HG02610 (cell line): ENCODE data around the gene NEMP1.
A peak's percentile ranks its signal among the peaks of the same experiment; 100 is the strongest.

ENCODE experiments used
- ATAC-seq: cut with Tn5 transposase; IDR thresholded peaks from one replicate; pipeline ENCODE4 v1.9.1; 2021; ENCODE audit warnings: mild to moderate bottlenecking, moderate library complexity; ENCODE audit not compliant: unreplicated experiment

Gene NEMP1

DNA sequence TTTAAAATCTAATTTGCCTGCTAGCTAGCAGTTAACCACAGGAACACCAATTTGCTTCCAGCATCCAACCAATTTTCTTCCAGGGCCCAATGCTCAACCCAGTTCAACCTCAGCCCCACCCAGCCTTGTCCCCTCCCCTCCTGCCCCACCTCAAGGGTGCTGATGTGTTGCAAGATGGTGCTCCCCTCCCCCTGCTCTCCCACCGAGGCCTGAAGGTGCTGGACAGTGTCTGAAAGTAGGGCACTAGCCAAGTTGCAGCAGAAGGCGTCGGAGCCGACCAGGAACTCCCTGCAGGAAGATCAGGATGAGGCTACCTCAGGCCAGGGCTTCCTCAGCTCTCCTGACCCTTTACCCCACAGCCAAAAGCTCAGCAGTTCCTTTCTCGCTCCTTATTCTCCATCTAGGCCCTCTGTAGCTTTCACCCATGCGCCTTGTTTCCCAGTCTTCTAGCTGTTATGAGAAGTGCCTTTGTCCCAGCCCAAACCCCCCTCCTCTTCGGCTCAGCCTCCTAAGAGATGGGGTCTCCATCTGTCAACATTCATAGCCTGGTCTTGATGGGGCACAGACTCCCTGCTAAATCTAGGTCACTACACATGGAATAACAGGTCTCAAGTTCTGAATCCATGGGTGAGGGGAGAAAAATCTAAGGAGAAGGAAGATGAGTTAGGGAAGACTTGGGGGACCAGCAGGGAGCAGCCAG is 29.0 kb upstream of the NEMP1 start:
- ATAC-seq: no peak

DNA sequence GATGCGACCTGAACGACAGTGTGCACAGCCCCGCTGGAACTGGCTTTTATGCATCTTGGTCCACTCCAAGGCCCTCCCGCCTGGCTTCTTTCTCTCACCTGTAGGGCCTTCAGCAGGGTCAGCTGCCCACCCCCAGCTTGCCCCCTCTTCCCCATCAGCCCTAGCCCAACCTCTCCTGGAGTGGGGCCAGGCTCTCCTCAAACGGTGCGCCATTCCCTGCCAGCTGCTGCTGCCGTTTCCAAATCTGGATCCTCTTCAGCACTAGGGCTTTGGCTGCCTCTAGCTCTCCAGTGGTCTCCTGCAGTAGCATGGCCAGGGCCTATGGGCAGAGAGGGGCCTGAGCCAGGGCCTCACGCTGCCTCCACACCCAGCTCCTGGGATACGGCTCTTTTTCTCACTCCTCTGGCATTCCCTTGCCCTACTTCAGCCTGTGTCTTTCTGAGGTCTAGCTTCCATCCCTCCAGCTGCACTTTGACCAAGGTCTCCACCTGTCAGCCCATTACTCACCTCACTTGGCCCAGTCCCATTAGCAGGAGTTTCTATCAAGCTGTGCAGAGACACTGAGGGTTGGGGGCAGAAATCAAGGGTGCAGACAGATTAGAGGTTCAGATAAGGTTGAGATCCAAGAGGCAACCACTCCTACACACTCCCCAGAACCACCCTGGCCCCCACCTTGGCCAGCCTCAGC is 27.6 kb upstream of the NEMP1 start:
- ATAC-seq: no peak

DNA sequence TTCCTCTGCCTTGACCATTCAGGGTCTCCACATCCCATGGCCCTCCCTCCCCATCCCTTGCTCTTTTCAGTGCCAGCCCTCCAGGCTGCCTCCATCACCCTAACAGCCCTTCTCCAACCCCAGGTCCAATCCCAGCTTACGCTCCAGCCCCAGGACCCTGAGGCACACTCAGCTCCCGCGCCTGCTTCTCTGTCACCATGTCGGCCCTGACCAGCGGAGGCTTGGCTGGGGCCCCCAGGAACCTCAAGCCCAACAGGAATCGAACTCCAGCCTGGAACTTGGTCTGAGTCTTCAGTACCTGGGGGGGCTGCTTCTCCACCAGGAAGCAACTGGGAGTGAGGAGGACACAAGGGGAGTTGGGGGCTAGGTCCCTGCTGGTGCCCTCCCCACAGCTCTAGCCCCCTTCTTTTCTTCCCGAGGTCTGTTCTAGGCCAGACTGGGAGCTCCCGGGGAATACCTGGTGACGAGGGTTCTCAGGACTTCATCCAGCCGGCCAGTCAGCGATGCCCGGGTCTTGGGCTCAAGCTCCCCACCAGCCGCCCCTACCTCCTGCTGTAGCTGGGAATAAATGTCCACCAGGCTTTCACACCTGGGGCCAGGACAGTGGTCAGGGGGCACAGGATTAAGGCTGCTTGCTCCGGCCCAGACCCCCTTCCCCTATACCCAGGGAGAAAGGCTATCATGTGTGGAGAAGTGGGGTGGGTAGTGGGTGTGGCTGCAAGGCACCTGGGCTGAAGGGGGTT is 26.6 kb upstream of the NEMP1 start:
- ATAC-seq: no peak

DNA sequence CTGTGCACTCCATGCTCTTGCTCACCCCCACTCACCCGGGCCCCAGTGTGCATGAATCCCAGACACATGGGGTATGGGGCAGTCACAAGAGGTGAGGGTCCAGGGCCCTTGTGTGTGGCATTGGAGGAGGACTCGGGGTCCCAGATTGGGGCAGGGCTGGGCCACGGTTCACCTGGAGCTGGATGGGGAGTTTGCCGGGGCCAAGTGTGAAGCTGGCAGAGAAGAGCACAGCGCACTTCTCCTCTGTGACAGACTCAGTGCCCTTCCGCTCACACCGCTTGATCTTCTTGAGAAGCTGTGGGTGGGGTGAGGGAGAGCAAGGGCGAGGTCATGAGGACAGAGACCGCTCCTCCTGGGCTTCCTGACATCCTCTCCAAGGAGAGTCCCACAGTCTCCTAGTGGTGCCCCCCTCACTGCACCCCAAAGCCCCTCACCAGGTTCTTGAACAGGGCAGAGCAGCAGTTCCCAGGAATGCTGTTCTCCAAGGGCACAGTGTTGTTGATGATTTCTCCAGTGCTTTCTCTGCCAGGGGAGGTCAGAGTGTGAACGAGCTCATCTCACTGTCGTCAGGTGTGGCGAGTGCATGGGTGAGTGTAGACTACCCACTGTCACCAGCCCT is 25.8 kb upstream of the NEMP1 start:
- no peak for ATAC-seq

DNA sequence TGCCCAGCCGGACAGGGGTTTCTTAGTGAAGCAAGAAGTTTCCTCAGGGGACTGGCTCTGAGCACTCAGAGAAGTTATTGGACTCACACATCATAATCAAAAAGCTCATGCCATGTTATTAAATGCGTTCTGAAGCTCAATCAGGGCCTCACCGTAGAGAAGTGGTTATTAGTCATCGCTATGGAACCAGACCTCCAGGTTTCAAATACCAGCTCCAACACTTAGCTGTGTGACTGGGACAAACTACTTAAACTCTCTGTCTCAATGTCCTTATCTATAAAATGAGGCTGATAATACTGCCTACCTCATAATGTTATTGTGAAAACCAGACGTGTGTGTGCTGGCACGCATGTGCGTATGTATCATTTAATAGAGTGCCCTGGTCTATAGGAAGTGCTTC is 25.3 kb upstream of the NEMP1 start:
- ATAC-seq: no peak

DNA sequence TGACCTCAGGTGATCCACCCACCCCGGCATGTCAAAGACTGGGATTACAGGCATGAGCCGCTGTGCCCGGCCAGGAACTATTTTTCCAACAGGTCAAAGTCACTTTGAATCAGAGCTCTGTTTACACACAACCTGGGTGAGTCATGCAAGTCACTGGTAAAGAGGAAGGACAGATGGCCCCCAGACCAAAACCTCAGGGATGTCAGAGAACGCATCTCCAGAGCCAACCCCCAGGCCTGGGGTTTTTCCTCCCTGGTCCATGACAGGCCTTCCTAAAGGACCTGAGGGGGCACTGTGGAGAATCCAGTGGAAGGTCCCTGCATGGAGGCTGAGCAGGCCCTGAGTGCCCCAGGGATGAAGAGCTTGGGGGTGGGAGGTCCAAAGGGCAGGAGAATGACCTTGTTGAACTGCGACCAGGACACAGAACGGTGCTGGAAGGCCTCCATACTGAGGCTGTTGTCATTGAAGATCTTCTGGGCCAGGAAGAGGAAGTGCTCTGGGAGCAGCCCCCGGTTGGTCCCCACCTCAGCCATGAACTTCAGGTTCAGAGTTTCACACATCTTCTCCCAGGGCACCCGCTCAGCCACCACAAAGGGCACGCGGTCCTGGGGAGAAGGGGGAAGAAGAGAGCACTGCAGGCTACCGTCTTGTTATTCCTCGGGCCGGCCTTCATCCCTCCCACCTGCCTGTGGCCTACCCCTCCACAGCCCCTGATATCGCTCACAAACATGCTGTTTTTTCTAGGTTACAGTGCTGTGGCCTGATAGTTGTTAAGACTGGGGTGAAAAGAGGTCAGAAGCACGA is 23.5 kb upstream of the NEMP1 start:
- no peak for ATAC-seq

DNA sequence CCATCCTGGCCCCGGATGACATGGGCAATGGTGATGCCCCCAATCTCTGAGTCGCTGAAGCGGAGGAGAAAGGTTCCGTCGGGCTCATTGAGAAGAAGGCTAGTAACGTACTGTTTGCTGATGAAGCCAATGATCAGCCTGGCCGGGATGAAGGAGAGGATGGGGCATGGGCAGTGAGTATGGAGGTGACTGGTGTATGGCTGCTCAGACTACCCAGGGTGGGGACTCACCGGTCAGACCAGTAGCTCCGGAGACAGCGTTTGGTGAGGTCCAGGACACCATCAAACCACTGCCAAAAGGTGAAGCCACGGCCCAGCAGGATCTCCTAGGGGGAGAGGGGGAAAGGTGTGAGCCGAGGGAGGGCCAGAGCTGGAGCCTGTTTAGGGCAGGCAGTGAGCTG is 21.2 kb upstream of the NEMP1 start:
- ATAC-seq: no peak

DNA sequence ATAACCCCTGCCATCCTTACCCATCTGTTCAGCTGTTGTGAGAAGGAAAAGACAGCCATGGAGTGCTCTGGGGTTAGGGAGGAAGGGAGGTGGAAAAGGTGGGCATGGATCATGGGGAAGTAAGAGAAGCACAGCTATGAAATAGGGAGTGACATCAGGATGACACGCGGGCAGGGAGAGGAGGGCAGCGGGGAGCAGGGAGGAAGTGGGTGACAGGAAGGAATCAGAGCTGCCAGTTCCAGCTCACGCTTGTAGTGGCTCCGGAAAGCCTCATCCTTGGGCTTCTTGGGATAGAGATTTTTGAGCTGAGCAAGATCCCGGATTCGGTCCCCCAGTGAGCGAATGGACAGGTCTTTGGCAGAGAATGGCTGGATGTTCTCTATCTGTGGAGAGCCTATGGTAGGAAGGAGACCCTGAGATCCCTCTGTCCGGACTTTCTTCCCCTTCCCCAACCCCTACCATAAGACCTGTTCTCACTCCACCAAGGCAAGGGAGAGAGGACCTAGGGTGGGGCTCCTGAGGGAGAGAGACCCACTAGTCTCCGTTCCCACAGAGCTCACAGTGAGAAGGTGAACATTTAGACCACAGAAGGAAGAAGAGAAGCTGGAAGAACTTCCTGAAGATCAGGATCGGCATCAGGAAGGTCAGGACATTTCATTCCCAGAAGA is 20.6 kb upstream of the NEMP1 start:
- no peak for ATAC-seq

DNA sequence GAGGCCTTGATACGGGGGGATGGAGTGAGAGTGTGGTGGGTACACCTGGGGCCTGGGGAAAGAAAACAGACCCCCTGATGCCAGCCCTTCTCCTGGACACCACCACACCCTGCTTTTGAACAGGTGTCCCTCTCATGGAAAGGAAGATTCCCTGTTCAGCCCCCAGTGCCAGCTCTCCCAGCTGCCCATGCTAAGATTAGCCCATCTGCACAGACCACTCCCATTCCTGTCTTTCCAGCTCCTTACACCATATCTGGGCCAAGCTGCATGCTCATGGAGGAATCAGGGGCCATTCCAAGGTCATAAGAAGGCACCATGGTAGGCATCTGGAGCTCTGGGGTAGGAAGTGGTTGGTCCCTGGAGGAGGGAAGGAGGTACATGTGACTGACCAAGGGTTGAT is 20.0 kb upstream of the NEMP1 start:
- no peak for ATAC-seq

DNA sequence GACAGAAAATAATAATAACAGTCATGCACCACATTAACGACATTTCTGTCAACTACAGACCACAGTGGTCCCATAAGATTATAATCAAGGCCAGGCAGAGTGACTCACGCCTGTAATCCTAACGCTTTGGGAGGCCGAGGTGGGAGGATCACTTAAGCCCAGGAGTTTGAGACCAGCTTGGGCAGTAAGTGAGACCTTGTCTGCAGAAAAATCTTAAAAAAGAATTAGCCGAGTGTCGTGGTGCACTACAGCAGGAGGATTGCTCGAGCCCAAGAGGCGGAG is 18.9 kb upstream of the NEMP1 start:
- no peak for ATAC-seq

DNA sequence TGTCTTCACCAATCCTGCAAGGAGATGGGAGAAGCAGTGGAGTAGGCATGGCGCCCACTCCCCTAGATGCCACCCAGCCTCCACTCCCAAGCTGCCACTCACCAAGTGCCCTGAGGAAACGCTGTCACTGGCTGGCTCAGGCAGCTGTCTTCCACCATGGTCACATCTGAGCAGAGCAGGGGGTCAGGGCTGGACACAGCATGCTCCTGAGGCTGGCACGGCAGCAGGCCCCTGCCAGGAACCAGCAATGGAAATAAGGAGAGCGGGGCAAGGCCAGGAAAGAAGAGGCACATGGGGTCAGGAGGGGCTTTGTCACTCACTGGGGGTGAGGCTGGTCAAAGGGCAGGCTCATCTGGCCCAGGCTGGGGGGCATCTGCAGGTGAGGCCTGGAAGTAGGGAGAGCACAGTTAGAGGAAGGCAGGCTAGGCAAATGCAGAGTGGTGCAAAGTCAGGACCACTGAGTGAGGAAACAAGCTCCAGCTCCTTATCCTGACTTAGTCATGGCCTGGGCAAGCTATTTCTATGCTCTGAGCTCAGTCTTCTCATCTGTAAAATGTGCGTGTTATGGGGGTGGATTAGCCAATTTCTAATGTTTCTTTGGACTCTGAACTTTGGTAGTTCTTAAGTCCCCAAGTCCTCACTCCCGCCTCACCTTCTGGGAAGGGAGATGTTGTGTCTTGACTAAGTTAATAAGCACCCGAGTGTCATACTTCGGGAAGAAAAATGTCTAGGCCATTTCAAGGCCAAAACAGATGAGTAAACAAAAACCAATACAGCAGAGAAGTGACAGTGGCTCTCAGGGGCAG is 18.4 kb upstream of the NEMP1 start:
- no peak for ATAC-seq

DNA sequence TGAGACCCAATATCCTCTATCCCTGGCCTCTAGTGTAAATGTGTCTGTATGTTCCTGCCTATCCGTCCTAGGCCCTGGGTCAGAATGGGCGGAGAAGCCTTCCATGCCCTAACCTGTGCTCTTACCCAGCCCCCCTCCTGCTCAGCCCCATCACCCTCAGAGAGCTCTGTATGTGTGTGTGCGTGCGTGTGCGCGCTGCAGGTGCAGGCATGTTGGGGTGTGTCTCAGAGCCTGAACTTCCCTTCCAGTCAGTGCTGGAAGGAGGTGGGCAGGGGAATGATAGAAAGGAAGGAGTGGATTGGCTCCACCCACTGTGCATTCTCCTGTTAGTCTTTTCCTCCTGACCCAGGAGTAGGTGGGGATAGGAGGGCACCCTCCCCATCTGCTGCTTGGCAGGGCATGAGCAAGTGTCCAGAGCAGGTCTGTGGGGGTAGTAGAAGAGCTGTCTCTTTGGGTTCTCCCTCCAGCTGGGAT is 17.5 kb upstream of the NEMP1 start:
- ATAC-seq: no peak

DNA sequence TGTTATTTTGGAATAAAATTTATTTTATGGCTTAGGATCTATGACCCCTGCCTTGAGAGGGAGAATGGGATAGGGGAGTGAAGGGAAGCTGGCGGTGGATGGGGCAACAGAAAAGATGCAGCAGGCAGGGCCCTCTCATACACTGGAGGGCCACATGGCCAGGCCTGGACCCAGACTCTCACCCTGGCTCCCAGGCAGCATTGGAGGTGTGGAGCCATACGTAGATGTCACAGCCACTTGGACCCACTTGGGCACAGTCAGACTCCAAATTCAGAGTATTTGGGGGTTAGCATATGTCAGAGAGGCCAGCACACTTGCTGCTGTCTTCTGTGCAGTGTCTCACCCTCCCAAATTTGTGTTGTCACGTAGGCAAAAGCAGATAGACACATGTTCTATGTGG is 16.8 kb upstream of the NEMP1 start:
- ATAC-seq: no peak

DNA sequence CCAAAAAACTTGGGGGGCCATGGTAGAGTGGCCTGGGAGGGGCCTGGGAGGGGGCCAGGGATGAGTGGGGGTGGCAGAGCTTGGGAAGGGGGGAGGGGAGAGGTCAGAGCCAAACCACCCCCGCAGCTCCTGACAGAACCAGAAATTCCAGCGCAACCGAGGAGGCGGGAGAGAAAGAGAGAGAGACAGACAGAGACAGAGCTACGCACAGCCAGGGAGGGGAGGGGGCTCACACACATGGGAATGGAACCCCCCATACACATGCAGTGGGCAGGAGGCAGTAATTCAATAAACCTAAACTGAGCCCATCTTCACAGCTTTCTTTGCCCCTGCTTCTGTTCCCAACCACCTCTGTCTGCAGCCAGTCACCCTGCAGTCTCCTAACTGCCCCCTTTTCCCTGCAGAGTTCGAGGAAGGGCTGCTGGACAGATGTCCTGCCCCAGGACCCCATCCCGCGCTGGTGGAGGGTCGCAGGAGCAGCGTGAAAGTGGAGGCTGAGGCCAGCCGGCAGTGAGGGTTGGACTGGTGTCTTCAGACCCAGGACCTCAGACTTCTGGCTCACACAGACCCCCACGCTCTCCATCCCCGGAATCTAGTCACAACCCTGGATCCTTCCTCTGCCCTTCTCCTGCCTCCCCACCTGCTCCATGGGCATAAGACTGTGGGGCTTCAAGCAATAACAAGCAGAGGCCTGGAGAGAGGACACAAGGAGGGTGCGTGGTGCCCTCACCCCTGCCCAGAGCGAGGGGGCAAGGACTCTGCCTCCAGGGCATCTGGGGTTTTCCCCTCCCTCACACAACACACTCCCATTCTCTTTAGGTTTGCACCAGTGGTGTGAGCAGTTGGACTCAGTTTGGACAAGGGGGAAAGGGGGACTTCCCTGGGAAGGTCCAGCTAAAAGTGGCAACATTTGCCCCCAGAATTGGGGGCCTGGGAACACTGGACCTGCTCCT is 15.9 kb upstream of the NEMP1 start:
- ATAC-seq: no peak

DNA sequence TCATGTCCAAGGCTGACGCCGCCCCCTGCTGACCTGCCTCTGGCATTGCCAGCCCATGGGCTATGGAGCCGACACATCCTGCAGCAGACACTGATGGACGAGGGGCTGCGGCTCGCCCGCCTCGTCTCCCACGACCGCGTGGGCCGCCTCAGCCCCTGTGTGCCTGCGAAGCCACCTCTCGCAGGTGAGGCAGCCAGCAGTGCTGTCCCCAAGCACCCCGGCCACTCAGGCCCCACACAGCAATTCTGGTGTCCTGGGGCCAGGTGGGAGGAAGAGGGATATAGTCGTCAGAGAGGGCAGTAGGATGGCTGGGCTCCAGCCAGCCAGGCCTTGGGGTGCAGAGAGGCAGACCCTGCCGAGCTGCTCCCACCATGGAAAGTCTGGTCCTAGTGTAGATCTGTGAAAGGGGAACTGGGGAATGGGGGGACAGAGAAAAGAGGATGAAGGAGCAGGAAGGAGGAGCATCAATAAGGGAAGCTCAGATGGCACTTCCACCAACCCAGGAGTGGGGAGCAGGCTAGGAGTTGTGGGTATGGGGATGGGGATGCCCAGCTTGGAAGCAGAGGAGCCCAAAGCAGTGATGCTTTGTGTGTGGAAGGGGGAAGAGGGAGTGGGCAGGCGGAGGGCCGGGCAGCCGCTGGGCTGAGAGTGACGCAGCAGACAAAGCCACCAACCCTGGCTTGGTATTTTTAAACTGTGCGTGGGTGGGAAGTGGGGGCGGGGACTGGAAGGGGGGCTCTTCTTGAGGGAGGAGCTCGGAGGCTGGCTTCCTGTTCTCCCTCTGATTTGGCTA is 15.0 kb upstream of the NEMP1 start:
- ATAC-seq: peak; percentile 33

DNA sequence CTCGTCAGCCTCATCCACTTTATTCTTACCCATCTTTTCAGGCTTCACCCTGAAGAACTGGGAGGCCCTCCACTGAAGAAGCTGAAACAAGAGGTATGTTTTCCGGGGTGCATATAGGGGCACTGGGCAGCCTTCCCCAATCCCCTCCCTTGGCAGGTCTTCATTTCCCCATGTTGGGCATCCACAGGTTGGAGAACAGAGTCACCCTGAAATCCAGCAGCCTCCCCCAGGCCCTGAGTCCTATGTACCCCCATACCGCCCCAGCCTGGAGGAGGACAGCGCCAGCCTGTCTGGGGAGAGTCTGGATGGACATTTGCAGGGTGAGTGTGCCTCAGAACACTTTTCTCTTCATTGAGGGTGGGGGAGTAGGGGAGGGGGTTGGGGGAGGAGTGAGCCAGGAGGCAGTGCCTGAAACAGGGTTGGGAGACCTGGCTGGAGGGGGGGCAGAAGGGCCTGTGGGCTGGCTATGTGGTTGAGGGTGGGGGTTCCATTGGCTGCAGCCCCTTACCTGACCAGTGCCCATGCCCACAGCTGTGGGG is 14.4 kb upstream of the NEMP1 start:
- ATAC-seq: no peak

DNA sequence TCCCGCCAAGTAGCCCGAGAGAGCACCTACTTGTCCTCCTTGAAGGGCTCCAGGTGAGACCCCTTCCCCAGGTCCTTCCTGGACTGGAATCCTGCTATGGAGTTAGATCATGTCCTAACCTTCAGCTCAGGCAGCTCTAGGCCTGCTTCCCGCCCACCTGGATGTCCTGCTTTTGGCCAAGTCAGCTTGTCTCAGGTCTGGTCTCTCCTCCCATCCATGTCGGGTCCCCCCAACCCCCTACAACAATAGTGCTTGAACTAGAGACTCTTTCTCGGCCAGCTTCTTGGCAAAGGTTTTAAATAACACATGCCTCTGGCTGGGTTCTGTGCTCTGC is 13.9 kb upstream of the NEMP1 start:
- ATAC-seq: no peak
